Chondrocyte (in vitro differentiated cells): Measurements from ENCODE around the gene SRRT. TPM values are rescaled to one million over a fixed set of nuclear protein-coding genes. Genes with fewer than 3 reads are reported as not detected.

Experiments used
- DNase-seq: peaks from one replicate; pipeline ENCODE4 v3.0.0; 2021; ENCODE audit warnings: mixed read lengths, low spot score
- H3K27ac Mint-ChIP-seq: one replicate; pipeline ENCODE4 v1.8.0; 2021; ENCODE audit warnings: mild to moderate bottlenecking, moderate library complexity, mixed read lengths; ENCODE audit not compliant: unreplicated experiment
- H3K27me3 Mint-ChIP-seq: 2 replicates; pipeline ENCODE4 v1.8.0; 2021; ENCODE audit warnings: low read depth, mixed read lengths
- H3K36me3 Mint-ChIP-seq: 2 replicates; pipeline ENCODE4 v1.8.0; 2021; ENCODE audit warnings: low read depth, mixed read lengths
- H3K4me1 Mint-ChIP-seq: 2 replicates; pipeline ENCODE4 v1.8.0; 2021; ENCODE audit warnings: low read depth, mild to moderate bottlenecking, mixed read lengths
- H3K4me3 Mint-ChIP-seq: one replicate; pipeline ENCODE4 v1.8.0; 2021; ENCODE audit warnings: mild to moderate bottlenecking, moderate library complexity, mixed read lengths; ENCODE audit not compliant: unreplicated experiment
- H3K9me3 Mint-ChIP-seq: 2 replicates; pipeline ENCODE4 v1.8.0; 2021; ENCODE audit warnings: low read depth, mixed read lengths
- CTCF ChIP-seq: fragments of 200-600 bp; sonication (generic); IDR thresholded peaks from 2 replicates; pipeline ENCODE4 v1.5.0; 2021; ENCODE audit warnings: antibody characterized with exemption, mild to moderate bottlenecking, moderate library complexity
- total RNA-seq: library from RNA; stranded (reverse); gene quantifications from 3 replicates; pipeline ENCODE4 v1.2.1, GENCODE V29; 2021

Gene SRRT
- total RNA-seq, 1 donor from 2014 or later: 105 TPM

DNA sequence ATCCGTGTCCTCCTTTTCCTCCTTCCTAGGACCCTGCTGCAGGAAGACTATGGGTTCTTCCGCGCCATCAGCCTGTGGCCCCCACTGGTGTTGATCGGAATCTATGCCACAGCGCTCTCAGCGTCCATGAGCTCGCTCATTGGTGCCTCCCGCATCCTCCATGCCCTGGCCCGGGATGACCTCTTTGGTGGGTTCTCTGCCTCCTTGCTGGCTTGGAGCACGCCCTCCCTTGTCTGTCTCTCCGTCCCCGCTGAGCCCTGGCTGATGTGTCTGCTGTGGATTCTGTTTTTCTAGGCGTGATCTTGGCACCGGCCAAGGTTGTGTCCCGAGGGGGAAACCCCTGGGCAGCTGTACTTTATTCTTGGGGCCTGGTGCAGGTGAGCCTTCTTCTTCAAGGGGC, 15.0 kb upstream of the SRRT start:
- peaks cover 8% of the 10 kb centered on the region for H3K4me1 Mint-ChIP-seq
- DNase-seq: no peak
- H3K4me3 Mint-ChIP-seq: no peak overlapping the region
- peaks cover 13% of the 10 kb centered on the region for H3K36me3 Mint-ChIP-seq
- no peaks in the 10 kb centered on the region for H3K27me3 Mint-ChIP-seq
- H3K9me3 Mint-ChIP-seq: no peaks in the 10 kb centered on the region
- TF ChIP-seq CTCF: no peak
- no peak overlapping the region for H3K27ac Mint-ChIP-seq

- TF ChIP-seq CTCF: no peak
- H3K27ac Mint-ChIP-seq: no peak overlapping the region
- H3K36me3 Mint-ChIP-seq: peaks cover 11% of the 10 kb centered on the region
- DNase-seq: no peak
- no peak overlapping the region for H3K4me3 Mint-ChIP-seq
- peaks cover 8% of the 10 kb centered on the region for H3K4me1 Mint-ChIP-seq
- H3K27me3 Mint-ChIP-seq: no peaks in the 10 kb centered on the region
- H3K9me3 Mint-ChIP-seq: no peaks in the 10 kb centered on the region
These were observed 13.9 kb upstream of the SRRT start for GRCh38 chr7:100860702-100861615.

DNA sequence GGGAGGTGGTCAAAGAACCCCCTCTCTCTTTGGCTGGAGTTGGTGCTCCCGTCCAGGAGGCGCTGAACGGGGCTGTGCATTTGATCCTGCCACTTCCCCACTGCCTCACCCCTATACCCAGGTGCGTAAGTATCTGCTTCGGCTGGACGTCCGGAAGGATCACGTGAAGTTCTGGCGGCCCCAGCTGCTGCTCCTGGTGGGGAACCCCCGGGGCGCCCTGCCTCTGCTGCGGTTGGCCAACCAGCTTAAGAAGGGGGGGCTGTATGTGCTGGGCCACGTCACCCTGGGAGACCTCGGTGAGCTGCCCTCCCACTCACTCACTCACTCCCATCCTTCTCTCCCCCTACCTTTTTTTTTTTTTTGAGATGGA, 13.3 kb upstream of the SRRT start:
- peaks cover 11% of the 10 kb centered on the region for H3K36me3 Mint-ChIP-seq
- no peak overlapping the region for H3K4me3 Mint-ChIP-seq
- DNase-seq: no peak
- H3K4me1 Mint-ChIP-seq: peaks cover 10% of the 10 kb centered on the region
- no peak for TF ChIP-seq CTCF
- H3K9me3 Mint-ChIP-seq: no peaks in the 10 kb centered on the region
- no peak overlapping the region for H3K27ac Mint-ChIP-seq
- no peaks in the 10 kb centered on the region for H3K27me3 Mint-ChIP-seq

GRCh38 chr7:100863406-100863950, 11.4 kb upstream of the SRRT start:
- TF ChIP-seq CTCF: no peak
- Mint-ChIP-seq H3K4me3 (no peak overlapping the region), H3K27me3 (no peaks in the 10 kb centered on the region), H3K9me3 (no peaks in the 10 kb centered on the region), H3K27ac (no peak overlapping the region), H3K36me3 (peaks cover 14% of the 10 kb centered on the region), H3K4me1 (peaks cover 15% of the 10 kb centered on the region)
- no peak for DNase-seq

GRCh38 chr7:100864263-100864845, 10.5 kb upstream of the SRRT start:
- peaks cover 22% of the 10 kb centered on the region for H3K4me1 Mint-ChIP-seq
- peaks cover 14% of the 10 kb centered on the region for H3K36me3 Mint-ChIP-seq
- H3K27me3 Mint-ChIP-seq: no peaks in the 10 kb centered on the region
- no peak for TF ChIP-seq CTCF
- H3K4me3 Mint-ChIP-seq: no peak overlapping the region
- no peak for DNase-seq
- H3K27ac Mint-ChIP-seq: no peak overlapping the region
- H3K9me3 Mint-ChIP-seq: no peaks in the 10 kb centered on the region
